RWPE1 (cell line): ENCODE measurements around the gene RFT1.

ENCODE experiments used
- CTCF ChIA-PET: fragments of 350-600 bp; sonication (Branson Sonifier 250); formaldehyde crosslinking; extraction: SDS; loops from one replicate; lab custom pipeline; 2021; lab: Yijun Ruan, JAX
- POLR2A ChIA-PET: fragments of 400-600 bp; formaldehyde crosslinking; extraction: SDS; loops from one replicate; lab custom pipeline; 2020; ENCODE audit warnings: antibody characterized with exemption; ENCODE audit not compliant: low non-redundant PET; lab: Yijun Ruan, JAX
- DNase-seq: peaks from one replicate; pipeline ENCODE4 v3.0.0; 2012; ENCODE audit warnings: low spot score
- H3K27ac ChIP-seq: fragments of 450-650 bp; 2 replicates; pipeline ENCODE4 v1.5.1; 2017
- TF ChIP-seq, protein P1 (sequence below): fragments of 450-650 bp; conservative IDR thresholded peaks from 2 replicates; pipeline ENCODE4 v1.5.1; 2017; ENCODE audit warnings: low read depth, mild to moderate bottlenecking

The RFT1 gene

DNA sequence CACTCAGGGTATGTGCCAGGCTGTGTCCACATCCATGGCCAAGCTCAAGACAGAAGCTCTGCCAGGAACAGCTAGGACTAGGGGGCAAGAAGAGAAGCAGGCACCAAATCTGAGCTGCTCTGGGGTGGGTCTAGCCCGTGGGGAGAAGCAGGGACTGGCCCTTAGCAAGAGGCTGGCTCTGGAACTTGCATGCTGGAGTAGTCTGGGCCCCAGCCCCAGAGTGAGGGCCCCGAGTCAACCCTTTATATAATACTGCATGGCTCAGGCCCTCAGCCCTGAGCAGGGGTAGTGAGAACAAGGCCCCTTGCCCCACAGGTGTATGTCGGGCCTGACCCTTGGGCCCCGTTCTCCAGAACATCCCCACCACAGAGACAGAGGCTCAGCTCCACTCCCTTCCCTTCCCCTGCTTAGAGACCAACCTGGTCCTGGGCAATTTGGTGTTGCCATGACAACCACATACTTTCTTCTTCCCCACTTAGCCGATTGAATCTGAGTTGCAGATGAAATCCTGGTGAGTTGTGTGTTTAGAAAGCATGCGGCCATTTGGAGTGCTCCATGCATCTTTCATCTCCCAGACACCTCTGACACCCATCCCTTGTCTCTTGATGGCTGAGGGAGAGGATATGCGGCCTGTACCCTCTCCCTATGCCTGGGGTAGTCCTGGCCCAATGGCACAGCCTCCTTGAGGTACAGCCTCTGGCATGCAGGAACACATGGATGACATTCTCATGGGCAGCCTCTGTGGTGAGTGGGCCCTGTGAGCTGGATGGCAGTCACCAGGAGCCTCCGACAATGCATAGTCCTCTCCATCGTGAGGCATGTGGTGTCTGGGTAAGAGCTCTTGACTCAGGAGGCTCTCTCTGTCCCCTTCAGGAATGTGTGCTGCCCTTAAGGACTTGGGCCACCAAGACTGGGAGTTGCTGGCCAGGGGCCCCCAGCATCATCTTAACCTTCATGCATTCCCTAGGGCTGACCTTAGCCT is 55.2 kb downstream of the RFT1 start:
- H3K27ac ChIP-seq: no peak overlapping the region
- POLR2A ChIA-PET: no interaction called here
- CTCF ChIA-PET: interaction anchor here (0.6 kb wide), 1 partner anchor 283 kb away, joined by 6 read pairs; no protein-coding TSS in a partner anchor
- DNase-seq: no peak
- TF ChIP-seq, protein P1, sequence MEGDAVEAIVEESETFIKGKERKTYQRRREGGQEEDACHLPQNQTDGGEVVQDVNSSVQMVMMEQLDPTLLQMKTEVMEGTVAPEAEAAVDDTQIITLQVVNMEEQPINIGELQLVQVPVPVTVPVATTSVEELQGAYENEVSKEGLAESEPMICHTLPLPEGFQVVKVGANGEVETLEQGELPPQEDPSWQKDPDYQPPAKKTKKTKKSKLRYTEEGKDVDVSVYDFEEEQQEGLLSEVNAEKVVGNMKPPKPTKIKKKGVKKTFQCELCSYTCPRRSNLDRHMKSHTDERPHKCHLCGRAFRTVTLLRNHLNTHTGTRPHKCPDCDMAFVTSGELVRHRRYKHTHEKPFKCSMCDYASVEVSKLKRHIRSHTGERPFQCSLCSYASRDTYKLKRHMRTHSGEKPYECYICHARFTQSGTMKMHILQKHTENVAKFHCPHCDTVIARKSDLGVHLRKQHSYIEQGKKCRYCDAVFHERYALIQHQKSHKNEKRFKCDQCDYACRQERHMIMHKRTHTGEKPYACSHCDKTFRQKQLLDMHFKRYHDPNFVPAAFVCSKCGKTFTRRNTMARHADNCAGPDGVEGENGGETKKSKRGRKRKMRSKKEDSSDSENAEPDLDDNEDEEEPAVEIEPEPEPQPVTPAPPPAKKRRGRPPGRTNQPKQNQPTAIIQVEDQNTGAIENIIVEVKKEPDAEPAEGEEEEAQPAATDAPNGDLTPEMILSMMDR: no peak

DNA sequence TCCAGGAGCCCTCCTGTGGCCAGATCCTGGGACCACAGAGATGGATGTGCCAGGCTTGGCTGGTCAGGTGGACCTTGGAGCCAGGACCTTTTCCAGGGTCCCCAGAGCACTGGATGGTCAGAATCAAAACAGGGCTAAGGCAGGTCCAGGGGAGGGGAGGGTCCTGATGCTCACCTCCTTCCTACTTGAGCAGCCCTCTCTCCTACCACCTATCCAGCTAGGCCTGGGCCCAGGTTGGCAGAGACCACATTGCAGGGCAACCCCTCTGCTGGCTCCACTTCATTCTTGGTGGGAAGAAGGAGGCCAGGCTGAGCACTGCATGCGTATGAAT is 55.9 kb downstream of the RFT1 start:
- H3K27ac ChIP-seq: no peak overlapping the region
- no peak for DNase-seq
- TF ChIP-seq, protein P1: no peak
- ChIA-PET POLR2A (no interaction called here), CTCF (interaction anchor here (0.7 kb wide), 1 partner anchor 228 kb away, joined by 3 read pairs; no protein-coding TSS in a partner anchor)

DNA sequence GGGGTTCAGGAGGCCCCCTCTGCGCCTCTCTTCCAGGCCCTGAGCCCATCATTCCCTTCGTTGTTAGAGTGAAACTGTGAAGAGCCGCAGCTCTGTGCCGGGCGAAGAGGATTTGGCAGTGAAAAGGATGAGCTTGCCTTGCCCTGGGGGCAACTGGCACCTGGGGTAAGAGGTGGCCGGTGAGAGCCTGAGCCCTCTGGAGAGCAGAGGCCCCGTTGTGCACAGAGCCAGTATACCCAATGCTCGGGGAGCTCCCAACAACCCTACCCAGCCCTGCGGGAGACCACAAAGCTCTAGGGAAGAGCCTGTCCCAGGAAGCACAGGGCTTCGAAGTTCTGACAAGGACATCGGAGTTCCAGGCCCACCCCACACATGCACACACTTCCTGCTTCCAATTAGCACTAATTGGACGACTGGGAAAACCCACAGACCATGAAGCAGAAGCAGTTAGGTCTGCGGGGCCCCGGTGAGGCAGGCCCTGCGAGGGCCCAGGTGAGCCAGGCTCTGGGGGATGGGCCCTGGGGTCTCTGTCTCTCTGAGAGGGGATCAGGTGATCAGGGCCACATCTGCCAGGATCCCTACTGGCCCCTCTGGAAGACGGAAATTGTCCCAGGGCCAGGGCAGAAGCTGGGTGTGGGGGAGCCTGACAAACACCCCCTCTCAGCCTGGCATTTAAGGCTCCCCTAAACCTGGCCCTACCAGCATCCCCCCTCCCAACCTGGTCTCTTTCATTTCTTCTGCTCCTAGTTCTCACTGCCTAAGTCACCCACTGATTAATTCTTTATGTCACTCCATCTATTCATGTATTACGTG is 56.5 kb downstream of the RFT1 start:
- POLR2A ChIA-PET: no interaction called here

GRCh38 chr3:53072653-53073552 is 57.3 kb downstream of the RFT1 start:
- peak overlapping the region; percentile 57 for H3K27ac ChIP-seq
- ChIA-PET CTCF (interaction anchor here (0.6 kb wide), 2 partner anchors 10 to 659 kb away, joined by 3 to 6 read pairs; no protein-coding TSS in a partner anchor), POLR2A (no interaction called here)
- DNase-seq: peak; percentile 60
- TF ChIP-seq, protein P1: peak; percentile 92

More for the DNA sequence above, 56.5 kb downstream of the RFT1 start:
- H3K27ac ChIP-seq: peak overlapping the region; percentile 57
- CTCF ChIA-PET: interaction anchor here (0.7 kb wide), 1 partner anchor 228 kb away, joined by 3 read pairs; no protein-coding TSS in a partner anchor
- TF ChIP-seq, protein P1: no peak
- DNase-seq: no peak

GRCh38 chr3:53071882-53072431 is 58.3 kb downstream of the RFT1 start:
- POLR2A ChIA-PET: no interaction called here

More at GRCh38 chr3:53071882-53072431, 58.3 kb downstream of the RFT1 start:
- DNase-seq: no peak
- TF ChIP-seq, protein P1: no peak
- H3K27ac ChIP-seq: no peak overlapping the region
- CTCF ChIA-PET: interaction anchor here (0.7 kb wide), 1 partner anchor 32 kb away, joined by 4 read pairs; no protein-coding TSS in a partner anchor
